Mucosa of descending colon (tissue), 3 donors: Measurements from ENCODE around the gene C7orf33. TPM values are rescaled to one million over a fixed set of nuclear protein-coding genes. Genes with fewer than 3 reads are reported as not detected.
"Not testable (repeated sequence)": the region's sequence is repeated elsewhere in the genome, so short reads cannot be mapped to it uniquely, and the experiment has no call there.

ENCODE experiments used
- ATAC-seq: fragments of 200-7000 bp; cut with Tn5 transposase; one replicate; pipeline ENCODE4 v1.9.1; 2020; ENCODE audit warnings: mild to moderate bottlenecking, moderate library complexity
- DNase-seq, 3 donors: peaks; one replicate each; pipeline ENCODE4 v3.0.0-alpha.2; 2020
- H3K36me3 ChIP-seq: fragments of 200-600 bp; one replicate; pipeline ENCODE4 v1.8.0; 2021; ENCODE audit warnings: low read depth, mild to moderate bottlenecking
- H3K4me1 ChIP-seq: fragments of 200-600 bp; one replicate; pipeline ENCODE4 v1.8.0; 2021; ENCODE audit warnings: low read depth, mild to moderate bottlenecking
- H3K4me3 ChIP-seq: fragments of 200-600 bp; one replicate; pipeline ENCODE4 v1.8.0; 2021; ENCODE audit warnings: mild to moderate bottlenecking
- H3K9me3 ChIP-seq: fragments of 200-600 bp; one replicate; pipeline ENCODE4 v1.8.0; 2021; ENCODE audit warnings: mild to moderate bottlenecking
- intact Hi-C, 2 donors: fragments of 100-400 bp; cut with DNase I in 1 of 2; cut with micrococcal nuclease in 1 of 2; formaldehyde crosslinking; loops; one replicate each; pipeline versions ENCODE4 v1.11.0 to v1.11.1; 2022; cut with DNase I, micrococcal nuclease
- total RNA-seq, 3 donors: library from RNA; stranded (reverse); fragmentation: NEBNext Ultra II Directional in 2 of 3; extraction: Animal tissue kit (Norgen Biotek cat#: 25700) in 2 of 3; gene quantifications; one replicate each; pipeline versions ENCODE4 v1.2.1 to v1.2.4, GENCODE V29; 2021 to 2023
- TF ChIP-seq, protein P1 (sequence below): fragments of 200-600 bp; IDR thresholded peaks from one replicate; pipeline ENCODE4 v1.8.0; 2022; ENCODE audit warnings: antibody characterized with exemption, mild to moderate bottlenecking
- donor health status: DM: no; HTN: no; CAD: no; lungs with moderate emphysema.
- donor health status: DM: no; HTN: no; CAD: no.
- donor health status: DM: no; HTN: yes; CAD: no.

The C7orf33 gene
- total RNA-seq, 3 donors from 2014 or later: not detected

GRCh38 chr7:148571381-148571780, 19.2 kb upstream of the C7orf33 start:
- ATAC-seq: no peak
- TF ChIP-seq, protein P1, sequence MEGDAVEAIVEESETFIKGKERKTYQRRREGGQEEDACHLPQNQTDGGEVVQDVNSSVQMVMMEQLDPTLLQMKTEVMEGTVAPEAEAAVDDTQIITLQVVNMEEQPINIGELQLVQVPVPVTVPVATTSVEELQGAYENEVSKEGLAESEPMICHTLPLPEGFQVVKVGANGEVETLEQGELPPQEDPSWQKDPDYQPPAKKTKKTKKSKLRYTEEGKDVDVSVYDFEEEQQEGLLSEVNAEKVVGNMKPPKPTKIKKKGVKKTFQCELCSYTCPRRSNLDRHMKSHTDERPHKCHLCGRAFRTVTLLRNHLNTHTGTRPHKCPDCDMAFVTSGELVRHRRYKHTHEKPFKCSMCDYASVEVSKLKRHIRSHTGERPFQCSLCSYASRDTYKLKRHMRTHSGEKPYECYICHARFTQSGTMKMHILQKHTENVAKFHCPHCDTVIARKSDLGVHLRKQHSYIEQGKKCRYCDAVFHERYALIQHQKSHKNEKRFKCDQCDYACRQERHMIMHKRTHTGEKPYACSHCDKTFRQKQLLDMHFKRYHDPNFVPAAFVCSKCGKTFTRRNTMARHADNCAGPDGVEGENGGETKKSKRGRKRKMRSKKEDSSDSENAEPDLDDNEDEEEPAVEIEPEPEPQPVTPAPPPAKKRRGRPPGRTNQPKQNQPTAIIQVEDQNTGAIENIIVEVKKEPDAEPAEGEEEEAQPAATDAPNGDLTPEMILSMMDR: no peak
- H3K4me3 ChIP-seq: no peak overlapping the region
- intact Hi-C loops: loop anchor here (10.0 kb wide), 1 partner anchor 393 kb away; no protein-coding TSS in a partner anchor
- no peaks in the 10 kb centered on the region for H3K4me1 ChIP-seq
- no peaks in the 10 kb centered on the region for H3K9me3 ChIP-seq
- no peak for DNase-seq
- no peaks in the 10 kb centered on the region for H3K36me3 ChIP-seq

GRCh38 chr7:148572067-148572522, 18.5 kb upstream of the C7orf33 start:
- H3K4me3 ChIP-seq: no peak overlapping the region
- no peaks in the 10 kb centered on the region for H3K4me1 ChIP-seq
- H3K9me3 ChIP-seq: no peaks in the 10 kb centered on the region
- no peak for DNase-seq
- H3K36me3 ChIP-seq: no peaks in the 10 kb centered on the region
- no peak for ATAC-seq
- TF ChIP-seq, protein P1: no peak
- intact Hi-C loops: loop anchor here (10.0 kb wide), 1 partner anchor 393 kb away; no protein-coding TSS in a partner anchor

- H3K36me3 ChIP-seq, ATAC-seq, H3K4me3 ChIP-seq, H3K9me3 ChIP-seq, H3K4me1 ChIP-seq, DNase-seq: not testable (repeated sequence)
- intact Hi-C loops: loop anchor here (10.0 kb wide), 1 partner anchor 391 kb away; no protein-coding TSS in a partner anchor
These were observed 17.0 kb upstream of the C7orf33 start for GRCh38 chr7:148573581-148573980.

- Histone ChIP-seq H3K9me3 (no peaks in the 10 kb centered on the region), H3K4me3 (no peak overlapping the region), H3K36me3 (no peaks in the 10 kb centered on the region), H3K4me1 (no peaks in the 10 kb centered on the region)
- TF ChIP-seq, protein P1: peak; percentile 58
- peak; percentile 83 for ATAC-seq
- peak; percentile 55 to 87 (median 81) for DNase-seq
- intact Hi-C loops: loop anchor here (10.0 kb wide), 1 partner anchor 389 kb away; no protein-coding TSS in a partner anchor
These were observed 14.7 kb upstream of the C7orf33 start for GRCh38 chr7:148575640-148576411.

DNA sequence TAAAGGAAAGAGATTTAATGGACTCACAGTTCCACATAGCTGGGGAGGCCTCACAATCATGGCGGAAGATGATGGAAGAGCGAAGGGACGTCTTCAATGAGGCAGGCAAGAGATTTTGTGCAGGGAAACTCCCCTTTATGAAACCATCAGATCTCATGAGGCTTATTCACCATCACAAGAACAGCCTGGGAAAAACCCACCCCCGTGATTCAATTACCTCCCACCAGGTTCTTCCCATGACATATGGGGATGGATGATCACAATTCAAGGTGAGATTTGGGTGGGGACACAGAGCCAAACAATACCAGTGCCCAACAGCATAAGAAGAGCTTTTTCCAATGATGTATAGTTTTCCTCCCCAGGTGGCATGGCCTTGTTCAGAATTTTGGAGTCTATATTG, 11.2 kb upstream of the C7orf33 start:
- Histone ChIP-seq H3K4me3 (no peak overlapping the region), H3K36me3 (no peaks in the 10 kb centered on the region), H3K4me1 (no peaks in the 10 kb centered on the region), H3K9me3 (no peaks in the 10 kb centered on the region)
- no peak for ATAC-seq
- no peak for DNase-seq
- TF ChIP-seq, protein P1: no peak
- intact Hi-C loops: loop anchor here (10.0 kb wide), 1 partner anchor 385 kb away; no protein-coding TSS in a partner anchor

GRCh38 chr7:148580446-148580845, 10.1 kb upstream of the C7orf33 start:
- no peak overlapping the region for H3K4me3 ChIP-seq
- H3K36me3 ChIP-seq: no peaks in the 10 kb centered on the region
- no peak for DNase-seq
- no peaks in the 10 kb centered on the region for H3K9me3 ChIP-seq
- TF ChIP-seq, protein P1: no peak
- no peak for ATAC-seq
- intact Hi-C loops: no loop called here
- no peaks in the 10 kb centered on the region for H3K4me1 ChIP-seq
